Stimulated activated CD4-positive, alpha-beta T cell treated with anti-CD3 and anti-CD28 coated beads, Interleukin-4, amount 100 ng/mL, for 24 hours (primary cell): Measurements from ENCODE around the gene NOS1.

Experiments
- DNase-seq: peaks from one replicate; pipeline ENCODE4 v3.0.0-alpha.2; 2020

NOS1 gene

DNA sequence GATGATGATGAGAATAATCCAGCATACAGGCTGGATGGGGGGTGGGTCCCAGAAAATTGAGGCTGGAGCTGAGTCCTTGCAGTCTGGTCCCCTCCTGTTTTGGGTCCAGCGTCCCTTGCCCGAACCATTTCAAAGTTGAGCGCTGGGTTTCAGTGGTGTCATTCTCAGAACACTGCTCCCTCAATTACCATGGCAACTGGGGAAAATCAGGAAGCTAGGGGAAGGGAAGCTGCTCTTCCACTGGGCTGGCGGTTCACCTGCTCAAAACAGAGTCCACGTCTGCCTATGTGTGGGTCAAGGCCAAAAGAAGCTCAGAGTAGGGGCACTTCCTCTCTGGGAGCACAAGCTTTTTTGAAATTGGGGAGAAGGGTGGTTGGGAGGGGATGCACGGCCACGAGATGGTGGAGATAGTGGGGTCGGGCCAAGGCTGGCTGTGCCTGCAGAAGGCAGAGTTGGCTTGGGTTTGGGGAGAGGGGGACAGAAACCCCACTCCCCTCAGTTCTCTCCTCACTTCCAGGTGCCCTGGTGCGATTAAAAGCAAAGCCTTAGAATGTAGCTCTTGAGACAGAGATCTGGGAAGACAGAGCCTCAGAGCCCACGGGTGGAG, 1.7 kb upstream of the NOS1 start:
- no peak for DNase-seq

DNA sequence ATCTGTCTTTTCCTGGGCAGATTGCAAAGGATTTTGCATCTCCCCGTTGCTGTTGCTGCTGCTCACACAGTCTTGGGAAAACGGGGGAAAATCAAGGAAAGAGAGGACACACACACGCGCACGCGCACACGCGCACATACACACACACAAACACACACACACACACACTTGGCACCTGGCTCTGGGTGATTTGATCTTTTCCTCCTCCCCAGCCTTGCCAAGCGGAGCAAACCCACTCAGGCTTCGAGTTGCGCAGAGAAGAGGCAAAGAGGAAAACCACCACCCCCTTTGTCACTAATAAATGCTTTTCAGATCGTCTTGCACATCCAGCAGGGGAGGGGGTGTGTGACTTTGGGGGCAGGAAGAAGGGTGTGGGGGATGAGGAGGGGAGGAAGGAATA, 965 bp upstream of the NOS1 start:
- DNase-seq = no peak

DNA sequence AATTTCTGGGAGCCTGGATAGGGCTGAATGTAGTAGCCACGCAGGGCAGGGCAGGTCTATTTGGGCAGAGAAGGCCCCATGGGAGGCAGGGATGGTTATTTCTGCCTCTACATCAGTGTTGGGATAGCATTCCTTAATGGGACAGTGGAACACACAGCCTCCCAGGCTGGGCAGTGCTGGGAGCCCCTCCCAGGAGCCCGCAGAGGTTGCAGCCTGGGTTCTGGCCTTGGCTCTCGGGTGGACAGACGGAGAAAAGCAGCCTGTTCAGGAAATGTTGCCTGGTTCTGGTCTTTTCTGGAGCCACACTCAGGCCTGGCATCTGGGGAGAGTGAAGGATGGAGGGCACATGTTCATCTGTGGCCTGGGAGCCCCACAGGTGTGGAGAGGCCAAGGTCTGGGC, 479 bp upstream of the NOS1 start:
- DNase-seq = no peak

DNA sequence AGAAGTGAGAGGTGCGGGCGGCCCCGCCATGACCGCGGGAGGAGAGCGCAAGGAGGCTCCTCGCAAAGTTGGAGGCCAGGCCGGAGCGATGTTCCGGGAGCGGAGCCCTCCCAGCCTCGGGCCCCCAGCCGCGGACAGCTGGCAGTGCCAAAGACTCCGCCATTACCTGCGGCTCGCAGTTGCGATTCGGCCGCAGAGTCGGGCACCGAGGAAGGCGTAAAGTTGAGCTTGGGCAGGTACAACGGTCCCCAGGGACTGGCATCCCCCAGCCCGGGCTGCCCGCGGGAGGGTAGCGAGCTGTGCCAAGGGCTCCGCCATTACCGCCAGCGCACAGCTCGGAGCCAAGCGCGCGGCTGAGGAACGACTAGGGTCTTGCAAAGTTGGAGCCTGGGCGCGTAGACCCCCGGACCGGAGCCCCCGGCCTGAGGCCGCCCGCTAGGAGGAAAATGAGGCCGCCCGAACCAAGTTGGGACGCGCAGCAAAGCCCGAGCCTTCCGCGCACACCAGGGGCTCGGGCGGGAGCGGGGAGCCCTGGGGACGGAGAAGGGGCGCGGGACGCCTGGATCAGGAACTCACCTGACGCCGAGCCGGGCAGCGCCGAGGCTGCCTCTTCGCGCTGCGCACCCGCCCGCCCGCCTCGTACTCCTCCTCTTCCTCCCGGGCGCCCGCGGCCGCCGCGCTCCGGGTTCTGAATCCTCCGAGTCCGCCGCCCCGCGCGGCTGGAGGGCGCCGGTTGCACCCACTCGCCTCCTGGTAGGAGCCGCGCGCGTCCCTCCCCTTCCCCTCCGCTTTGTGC, 677 bp downstream of the NOS1 start:
- no peak for DNase-seq

DNA sequence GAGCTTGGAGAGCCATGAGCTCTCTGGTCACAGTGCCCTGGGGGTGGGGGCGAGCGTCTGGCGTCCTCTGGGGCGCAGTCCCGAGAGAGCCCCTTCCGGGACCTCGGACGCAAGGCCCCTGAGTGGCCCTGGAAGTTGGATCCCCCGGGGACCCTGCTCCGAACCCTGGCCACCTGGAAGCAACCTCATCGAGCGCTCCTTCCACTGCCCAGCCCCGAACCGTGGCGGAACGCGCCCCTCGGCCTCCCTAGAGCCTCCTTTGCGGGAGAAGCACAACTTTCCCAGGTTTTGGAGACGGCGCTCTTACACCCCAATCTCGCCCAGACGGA, 1.2 kb downstream of the NOS1 start:
- DNase-seq = no peak

DNA sequence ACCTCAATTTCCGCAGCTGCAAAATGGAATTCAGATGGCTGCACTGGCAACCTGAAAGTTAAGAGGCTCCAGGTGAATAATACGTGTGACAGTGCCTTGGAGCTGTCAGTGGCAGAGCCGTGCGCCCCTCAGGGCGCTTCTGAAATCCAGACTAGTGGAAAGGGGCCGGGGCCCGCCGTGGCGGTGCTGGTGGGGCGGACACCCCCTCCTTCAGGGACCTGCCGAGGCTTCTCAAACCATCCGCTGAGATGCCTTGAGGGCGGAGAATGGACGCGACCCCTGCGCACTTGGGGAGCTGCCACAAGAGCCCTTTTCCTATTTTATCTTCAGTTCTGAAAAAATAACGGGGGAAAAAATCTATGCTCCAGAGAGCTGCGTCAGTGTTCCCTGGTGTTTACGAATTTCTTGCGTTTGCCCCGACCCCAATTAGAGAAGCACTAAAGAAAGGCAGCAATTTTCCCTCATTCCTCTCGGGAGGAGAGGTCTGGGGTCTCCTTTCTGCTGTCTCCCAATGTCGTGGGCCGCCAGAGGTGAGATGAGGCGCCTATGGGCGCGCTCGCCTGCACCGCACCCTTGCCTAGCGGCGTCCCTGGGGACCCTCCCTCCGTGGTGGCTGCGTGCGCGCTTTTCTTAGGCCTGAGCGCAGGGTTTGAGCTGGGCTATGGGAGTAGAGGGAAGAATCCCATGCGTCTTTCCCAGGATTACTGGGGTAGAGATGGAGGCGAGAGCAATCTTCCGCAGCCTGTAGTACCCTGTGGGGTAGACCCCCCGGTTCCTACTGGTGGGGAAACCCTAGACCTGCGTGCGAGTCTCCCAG, 2.2 kb downstream of the NOS1 start:
- no peak for DNase-seq

DNA sequence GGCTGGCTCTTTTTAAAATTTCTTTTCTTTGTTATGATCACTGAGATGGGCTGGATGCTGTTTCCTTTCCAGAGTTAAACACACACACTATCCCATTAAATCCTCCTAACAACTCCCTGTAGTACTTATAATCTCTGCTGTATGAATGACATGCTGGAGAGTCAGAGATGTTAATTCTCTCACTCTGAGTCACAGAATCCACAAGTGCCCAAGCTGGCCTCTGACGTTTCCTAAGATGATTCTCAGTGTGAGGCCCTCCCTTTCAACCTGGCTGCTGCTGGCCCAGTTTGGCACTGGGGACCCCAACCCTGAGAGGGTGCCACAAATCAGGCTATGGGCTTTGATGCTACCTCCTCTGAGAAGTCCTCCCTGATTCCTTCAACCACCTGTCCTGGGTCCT, 5.4 kb downstream of the NOS1 start:
- DNase-seq = no peak

DNA sequence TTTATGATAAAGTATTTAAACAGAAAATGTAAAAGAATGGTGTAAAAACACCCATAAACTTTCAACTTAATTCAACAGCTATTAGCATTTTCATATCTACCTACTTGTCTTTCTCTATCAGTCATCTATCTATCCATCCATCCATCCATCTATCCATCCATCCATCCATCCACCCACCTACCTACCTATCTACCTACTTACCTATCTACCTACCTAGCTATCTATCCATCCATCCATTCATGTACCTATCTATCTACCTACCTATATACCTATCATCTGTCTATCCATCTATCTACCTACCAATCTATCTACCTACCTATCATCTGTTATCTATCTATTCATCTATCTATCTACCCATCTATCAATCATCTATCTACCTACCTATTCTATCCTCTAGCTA, 8.5 kb downstream of the NOS1 start:
- no peak for DNase-seq

DNA sequence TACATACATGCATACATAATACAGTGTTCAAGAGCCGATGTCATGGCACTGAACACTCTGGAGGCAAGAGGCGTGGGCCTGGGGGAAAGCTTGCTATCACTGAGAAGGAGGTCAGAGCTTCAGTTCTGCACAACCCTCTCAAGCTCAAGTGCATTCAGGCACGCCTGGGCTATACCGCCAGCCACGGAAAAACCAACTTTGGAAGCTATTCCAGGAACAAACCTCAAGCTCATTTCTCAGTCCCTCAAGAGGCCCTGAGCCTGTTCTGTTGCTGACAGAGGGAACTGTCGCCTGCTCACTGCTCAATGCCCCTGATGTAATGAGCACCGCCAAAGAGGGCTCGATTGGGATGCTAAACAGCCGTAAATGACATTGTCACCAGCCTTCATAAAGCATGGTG, 9.2 kb downstream of the NOS1 start:
- no peak for DNase-seq

DNA sequence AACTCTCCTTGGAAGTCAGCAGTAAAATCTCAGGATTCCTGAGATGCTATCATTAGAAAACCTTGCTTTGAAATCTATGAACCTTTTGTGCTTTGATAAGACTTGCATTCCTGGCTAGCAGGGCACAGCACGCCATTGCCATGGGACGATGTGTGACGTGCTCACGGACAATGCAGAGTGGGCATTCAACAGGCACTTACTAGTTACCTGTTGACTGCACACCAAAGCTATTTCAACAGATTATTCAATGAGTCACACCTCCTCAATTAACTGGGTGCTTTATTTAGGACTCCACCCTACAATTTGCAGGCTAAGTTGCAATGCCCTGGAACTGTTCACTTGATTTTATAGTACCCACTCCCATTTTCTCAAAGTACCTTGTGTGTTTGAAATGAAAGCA, 11.3 kb downstream of the NOS1 start:
- DNase-seq = no peak

DNA sequence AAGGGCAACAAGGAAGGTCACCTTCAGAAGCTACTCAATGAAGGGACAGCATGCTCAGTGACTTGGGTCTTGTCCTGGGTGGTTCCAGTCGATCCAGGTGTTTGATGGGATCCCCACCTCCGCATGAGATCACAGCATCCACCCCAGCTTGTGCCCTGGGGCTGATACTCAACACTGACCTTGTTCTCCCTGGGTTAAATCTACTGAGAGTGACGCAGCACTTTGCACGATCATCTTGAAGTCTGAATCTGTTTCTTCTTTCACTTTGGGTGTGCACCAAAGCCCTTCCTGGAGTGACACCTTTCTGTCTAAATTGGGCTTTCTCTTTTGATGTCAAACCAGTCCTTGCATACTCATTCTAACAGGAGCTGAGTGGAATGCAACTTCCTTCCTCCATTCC, 13.8 kb downstream of the NOS1 start:
- DNase-seq = no peak

DNA sequence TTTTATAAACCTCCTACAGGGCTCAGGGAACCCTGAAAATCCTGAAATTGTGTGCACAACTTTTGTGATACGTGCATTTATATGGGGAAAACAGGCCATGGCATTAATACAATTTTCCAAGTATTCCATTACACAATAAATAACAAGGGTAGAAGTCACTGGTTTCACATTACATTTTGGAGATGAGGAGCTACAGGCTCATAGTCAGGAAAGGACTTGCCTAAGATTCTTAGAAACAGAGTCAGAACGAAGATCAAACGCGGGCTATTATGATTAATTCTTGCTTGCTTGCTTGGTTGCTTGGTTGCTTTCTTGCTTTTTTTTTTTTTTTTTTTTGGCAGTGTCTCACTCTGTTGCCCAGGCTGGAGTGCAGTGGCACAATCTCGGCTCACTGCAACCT, 16.7 kb downstream of the NOS1 start:
- no peak for DNase-seq

DNA sequence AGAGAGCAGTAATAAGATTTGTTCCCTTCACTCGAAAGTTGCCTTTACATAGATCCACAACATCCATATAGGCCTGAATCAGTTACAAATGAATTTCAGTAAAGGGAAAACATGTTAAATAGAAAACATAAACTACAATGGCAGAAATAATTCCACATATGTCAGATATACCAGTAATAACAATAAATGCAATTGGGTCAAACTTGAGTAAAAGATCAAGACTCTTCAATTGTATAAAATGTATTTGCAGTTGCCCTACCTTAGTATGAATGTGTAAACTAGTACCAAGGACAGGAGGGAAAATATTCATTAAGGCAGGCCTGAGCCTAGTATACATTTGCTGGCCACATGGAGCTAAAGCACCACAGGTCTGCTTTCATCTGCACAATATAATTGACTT, 17.6 kb downstream of the NOS1 start:
- DNase-seq = no peak

DNA sequence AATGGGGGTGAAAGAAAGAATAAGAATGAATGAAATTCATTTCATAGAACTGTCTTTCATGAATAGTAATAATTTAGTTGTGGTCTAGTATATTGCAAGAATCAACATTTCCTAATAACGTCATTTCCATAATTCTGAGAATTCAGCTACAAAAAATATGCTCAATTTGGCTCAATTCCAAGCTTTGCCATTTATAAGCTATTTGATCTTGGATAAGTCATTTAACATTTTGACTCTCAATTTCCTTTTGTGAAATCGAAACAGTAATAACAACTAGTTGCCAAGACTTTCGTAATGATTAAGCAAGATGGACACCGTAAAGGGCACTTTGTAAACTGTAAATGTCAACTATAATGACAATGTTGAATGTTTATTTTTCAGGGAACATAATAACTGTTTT, 18.1 kb downstream of the NOS1 start:
- no peak for DNase-seq

DNA sequence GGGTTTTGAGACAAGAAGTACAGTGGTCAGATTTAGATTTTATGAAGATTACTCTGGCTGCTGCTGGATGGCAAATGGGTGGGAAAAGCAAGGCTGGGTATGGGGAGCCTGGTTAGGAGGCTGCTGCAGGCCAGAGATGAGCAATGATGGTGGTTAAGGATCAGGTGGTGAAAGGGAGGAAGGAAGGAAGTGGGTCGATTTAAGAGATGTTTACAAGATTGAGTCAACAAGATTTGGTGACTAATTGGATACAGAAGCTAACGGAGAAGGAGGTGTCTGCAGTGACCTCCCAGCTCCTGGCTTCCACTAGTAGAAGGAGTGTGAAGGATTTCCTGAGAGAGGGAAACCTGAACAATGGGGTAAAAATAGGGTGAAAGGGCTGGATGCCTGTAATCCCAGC, 18.7 kb downstream of the NOS1 start:
- no peak for DNase-seq

DNA sequence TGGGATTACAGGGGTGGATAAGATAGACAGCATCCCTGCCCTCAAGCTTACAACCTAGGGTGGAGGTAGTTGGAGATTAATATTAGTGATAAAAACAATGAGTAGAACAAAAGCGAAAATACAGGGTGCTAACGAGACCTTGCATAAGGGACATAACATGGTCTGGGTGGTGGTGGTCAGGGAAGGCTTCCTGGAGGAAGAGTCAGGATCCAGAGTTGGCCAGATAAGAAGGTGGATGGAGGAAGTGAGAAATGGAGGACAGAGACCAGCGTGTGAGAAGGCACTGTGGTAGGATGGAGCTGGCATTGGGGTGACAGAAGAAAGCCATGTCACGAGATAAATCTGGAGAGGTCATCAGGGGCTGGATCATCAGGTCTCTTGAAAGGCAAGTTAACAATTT, 19.2 kb downstream of the NOS1 start:
- DNase-seq = no peak

DNA sequence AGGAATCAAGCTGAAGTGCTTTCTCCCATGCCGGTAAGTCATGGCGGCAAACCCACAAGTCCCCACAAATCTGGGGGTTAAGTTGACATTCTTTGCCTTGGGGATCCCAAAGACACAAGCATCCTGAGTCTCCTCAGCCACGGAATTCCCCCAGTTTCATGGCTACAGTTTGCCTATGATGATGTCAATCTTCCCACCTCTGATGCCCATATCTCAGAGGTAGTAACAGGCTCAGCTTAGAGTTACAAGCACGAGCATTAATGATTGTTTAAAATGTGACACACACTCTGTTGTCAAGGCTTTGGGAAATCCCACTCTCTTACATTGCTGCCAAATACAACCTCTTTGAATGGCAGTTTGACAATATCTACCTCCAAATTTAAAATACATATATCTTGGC, 22.3 kb downstream of the NOS1 start:
- DNase-seq = no peak

DNA sequence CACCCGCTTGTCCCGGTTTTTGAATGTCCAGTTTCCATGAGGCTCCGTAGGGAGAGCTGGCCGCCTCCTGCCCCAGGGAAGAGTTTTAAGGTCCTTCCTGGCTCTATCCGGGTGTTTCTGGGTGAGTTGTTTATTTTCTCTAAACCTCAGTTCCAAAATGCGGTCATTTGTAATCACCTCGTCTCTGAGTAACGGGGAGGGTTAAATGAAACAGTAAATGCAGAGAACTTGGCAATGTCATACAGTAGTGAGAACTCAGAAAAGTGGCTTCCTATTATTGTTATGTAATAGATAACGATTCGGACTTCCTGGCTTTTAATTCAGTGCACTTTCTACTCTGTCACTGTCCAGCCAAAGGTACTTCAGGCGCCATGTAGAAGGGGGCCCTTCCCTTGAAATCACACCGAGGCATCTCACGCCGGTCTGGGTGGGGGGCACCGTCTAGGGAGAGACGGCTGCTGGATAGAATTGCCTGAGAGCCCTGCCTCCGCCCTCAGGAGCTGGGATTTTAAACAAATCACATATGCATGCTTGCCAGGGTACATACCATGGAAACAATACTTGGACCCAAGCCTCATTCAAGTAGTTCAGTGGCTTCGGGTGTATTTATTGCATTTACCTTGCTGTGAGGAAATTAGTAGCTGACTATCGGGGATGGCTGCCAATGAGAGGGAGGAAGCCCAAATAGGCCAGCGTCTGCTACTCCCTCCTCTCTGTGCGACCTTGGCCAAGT, 26.4 kb downstream of the NOS1 start:
- DNase-seq = no peak

DNA sequence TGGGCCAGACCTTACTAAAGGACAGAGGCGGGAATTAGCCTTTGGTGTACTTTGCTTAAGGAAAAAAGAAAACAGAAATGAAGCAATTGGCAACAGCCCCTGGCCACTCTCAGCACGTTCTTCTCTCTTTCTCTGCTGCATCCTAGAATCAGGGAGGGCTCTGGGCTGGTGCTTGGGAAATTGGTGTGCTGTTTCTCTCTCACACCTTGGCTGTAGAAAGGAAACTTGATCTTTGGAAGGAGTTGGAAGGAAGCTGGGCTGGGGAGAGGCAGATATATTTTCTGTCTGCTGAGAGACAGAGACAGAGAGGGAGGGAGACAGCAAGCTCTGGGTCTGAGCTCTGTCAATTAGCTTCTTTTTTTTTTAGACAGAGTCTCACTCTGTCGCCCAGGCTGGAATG, 27.4 kb downstream of the NOS1 start:
- DNase-seq = no peak

DNA sequence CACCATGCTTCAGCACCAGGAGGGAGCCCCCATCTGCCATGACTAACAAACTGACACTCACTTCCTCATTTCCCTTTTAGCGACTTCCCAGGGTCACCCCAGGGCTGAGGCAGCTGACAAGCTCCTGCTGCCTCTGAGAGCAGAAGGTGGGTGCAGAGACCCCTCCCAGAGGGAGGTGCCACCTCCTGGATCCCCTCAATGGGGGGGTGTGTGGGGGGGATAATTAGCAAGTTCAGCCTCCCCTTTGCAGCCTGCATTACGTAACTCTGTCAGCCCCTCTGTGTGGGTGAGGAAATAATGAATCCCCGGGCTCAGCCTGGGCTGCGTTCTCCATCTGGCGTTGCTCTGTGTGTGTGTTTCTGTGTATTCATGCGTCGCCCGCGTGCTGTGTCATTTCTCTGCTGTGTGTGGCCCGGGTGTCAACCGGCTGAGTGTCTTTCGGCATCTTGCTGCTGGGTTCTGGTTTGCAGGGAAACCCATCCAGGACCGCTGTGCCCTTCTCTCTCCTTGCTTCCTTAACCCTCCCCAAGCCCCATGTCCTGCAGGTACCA, 28.0 kb downstream of the NOS1 start:
- DNase-seq = no peak

DNA sequence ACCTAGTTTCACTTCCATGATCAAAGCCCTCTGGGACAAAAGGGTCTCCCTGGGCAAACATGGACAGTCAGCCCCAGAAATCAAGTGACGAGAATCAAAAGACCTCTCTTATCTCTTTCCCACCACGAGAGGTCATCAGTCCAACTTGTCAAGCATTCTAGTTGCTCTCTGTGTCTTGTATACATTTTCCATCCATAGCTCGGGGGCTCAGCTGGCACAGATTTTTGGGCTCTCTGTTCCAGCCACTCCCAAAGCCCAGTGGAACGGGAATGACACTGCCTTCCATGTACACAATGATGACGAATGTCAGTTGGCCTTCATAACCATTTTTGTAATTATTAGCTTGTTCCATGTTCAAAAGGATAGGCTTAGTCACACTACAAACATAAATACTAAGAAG, 29.7 kb downstream of the NOS1 start:
- no peak for DNase-seq

DNA sequence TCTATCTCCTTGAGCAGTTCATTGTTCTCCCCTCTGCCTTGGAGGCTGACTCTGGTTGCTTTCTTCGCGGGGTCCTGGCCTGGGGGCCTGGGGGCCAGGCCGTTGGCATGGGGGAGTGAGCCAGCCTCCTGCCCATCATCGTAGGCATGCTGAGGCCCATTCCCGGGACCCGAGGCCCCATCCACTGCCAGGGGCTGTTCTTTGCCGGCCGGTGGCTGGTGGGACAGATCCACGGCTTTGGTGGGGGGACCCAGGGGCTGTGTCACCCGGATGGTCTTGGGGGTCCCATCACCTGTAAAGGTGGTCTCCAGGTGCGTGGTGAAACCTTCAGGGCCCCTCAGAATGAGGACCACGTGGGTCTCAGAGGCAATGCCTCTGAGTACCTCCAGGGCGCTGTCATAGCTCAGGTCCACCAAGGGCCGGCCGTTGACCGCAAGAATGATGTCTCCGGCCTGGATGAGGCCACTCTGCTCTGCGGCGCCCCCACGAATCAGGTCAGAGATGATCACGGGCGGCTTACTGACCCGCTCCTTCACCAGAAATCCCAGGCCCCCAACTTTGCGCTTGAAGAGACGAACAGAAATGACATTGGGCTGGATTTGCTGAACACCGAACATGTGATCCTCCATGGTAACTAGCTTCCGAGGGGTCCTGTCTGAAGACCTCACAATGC, 30.8 kb downstream of the NOS1 start:
- DNase-seq = no peak

DNA sequence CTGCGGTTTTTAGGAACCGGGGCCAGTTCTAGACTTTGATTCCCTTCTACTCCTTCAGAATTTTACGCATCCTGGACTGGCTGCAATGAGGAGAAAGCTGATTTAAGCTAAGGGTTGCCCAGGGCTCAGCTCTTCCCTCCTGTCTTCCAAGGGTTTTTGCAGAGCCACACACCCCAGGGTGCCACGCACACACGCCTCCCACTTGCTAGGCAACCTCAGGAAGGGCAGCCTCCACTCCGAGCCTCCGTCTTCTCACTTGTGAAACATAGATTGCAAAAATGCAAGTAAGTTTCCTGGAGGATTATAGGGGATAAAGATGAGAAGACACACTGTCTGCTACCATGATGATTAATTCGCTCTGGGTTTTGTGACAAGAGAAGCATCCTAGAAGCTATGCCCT, 31.7 kb downstream of the NOS1 start:
- DNase-seq = no peak
